HTERT RPE-1 (cell line): ENCODE measurements around the gene SELENOI.
"Not testable (repeated sequence)": the region's sequence is repeated elsewhere in the genome, so short reads cannot be mapped to it uniquely, and the experiment has no call there.

Experiments used
- in situ Hi-C: fragments of 300-500 bp; cut with MboI; formaldehyde crosslinking; loops from 4 replicates; pipeline ENCODE4 v1.14.3; 2020; ENCODE audit warnings: low sequenced_read_pairs

The SELENOI gene

GRCh38 chr2:26345545-26346453 is at the start of gene SELENOI:
Gene SELENOI, plus strand, starts transcription at chr2:26346143. Its CDS starts 90 bp downstream, at chr2:26346233.
- in situ Hi-C loops, result no loop called here

GRCh38 chr2:26297061-26297460 is 48.9 kb upstream of the SELENOI start:
- in situ Hi-C loops, result no loop called here

- in situ Hi-C loops, result no loop called here
Measured at GRCh38 chr2:26298286-26298637, 47.7 kb upstream of the SELENOI start.

- in situ Hi-C loops, result no loop called here
Measured at GRCh38 chr2:26298638-26299393, 47.1 kb upstream of the SELENOI start.

- in situ Hi-C loops, result no loop called here
Measured at GRCh38 chr2:26299471-26300101, 46.4 kb upstream of the SELENOI start.

GRCh38 chr2:26300234-26300925 is 45.6 kb upstream of the SELENOI start:
- in situ Hi-C loops, result no loop called here

- in situ Hi-C loops, result no loop called here
Measured at GRCh38 chr2:26302846-26303245, 43.1 kb upstream of the SELENOI start.

GRCh38 chr2:26305094-26305493 is 40.8 kb upstream of the SELENOI start:
- in situ Hi-C loops, result not testable (repeated sequence)

- in situ Hi-C loops, result no loop called here
Measured at GRCh38 chr2:26305540-26305939, 40.4 kb upstream of the SELENOI start.

GRCh38 chr2:26309921-26310320 is 36.0 kb upstream of the SELENOI start:
- in situ Hi-C loops, result no loop called here

- in situ Hi-C loops, result no loop called here
Measured at GRCh38 chr2:26312471-26312870, 33.5 kb upstream of the SELENOI start.

- in situ Hi-C loops, result no loop called here
Measured at GRCh38 chr2:26313446-26313845, 32.5 kb upstream of the SELENOI start.

GRCh38 chr2:26314243-26314642 is 31.7 kb upstream of the SELENOI start:
- in situ Hi-C loops, result no loop called here

- in situ Hi-C loops, result no loop called here
Measured at GRCh38 chr2:26316041-26316440, 29.9 kb upstream of the SELENOI start.

- in situ Hi-C loops, result no loop called here
Measured at GRCh38 chr2:26316845-26317244, 29.1 kb upstream of the SELENOI start.

- in situ Hi-C loops, result no loop called here
Measured at GRCh38 chr2:26317377-26318105, 28.4 kb upstream of the SELENOI start.

GRCh38 chr2:26318950-26319349 is 27.0 kb upstream of the SELENOI start:
- in situ Hi-C loops, result no loop called here

GRCh38 chr2:26324479-26324878 is 21.5 kb upstream of the SELENOI start:
- in situ Hi-C loops, result not testable (repeated sequence)

GRCh38 chr2:26324903-26325302 is 21.0 kb upstream of the SELENOI start:
- in situ Hi-C loops, result no loop called here

GRCh38 chr2:26325851-26326250 is 20.1 kb upstream of the SELENOI start:
- in situ Hi-C loops, result no loop called here
